IMR-90 (cell line): ENCODE measurements around the gene PARVB. TPM values are rescaled to one million over a fixed set of nuclear protein-coding genes. Genes with fewer than 3 reads are reported as not detected.

Experiments
- ATAC-seq: fragments of 200-7000 bp; cut with Tn5 transposase; 2 replicates; pipeline ENCODE4 v1.9.1; 2020; ENCODE audit warnings: low read depth, mild to moderate bottlenecking, moderate library complexity
- BruUV-seq: library from RNA; stranded (reverse); fragments of 400-500 nt; replicated peaks from 2 replicates; lab custom pipeline; 2021; lab: Mats Ljungman, UMichigan
- CTCF ChIA-PET: fragments of 300-600 bp; formaldehyde crosslinking; extraction: SDS; loops from one replicate; lab custom pipeline; 2021; ENCODE audit warnings: antibody characterized with exemption; lab: Yijun Ruan, JAX
- POLR2A ChIA-PET: fragments of 300-600 bp; sonication (Branson Sonifier 250); formaldehyde crosslinking; loops from one replicate; lab custom pipeline; 2022; ENCODE audit warnings: antibody characterized with exemption; ENCODE audit not compliant: unreplicated experiment; lab: Charles Lee
- DNase-seq: peaks from one replicate; pipeline ENCODE4 v3.0.0; 2013
- H2AFZ ChIP-seq: replicated peaks from 2 replicates; pipeline ENCODE3; 2013; ENCODE audit warnings: low read length, mild to moderate bottlenecking; ENCODE audit not compliant: poor library complexity
- H2AK5ac ChIP-seq: 2 replicates; pipeline ENCODE4 v1.6.1; 2013; ENCODE audit warnings: low read depth, low read length, inconsistent platforms
- H2AK9ac ChIP-seq: replicated peaks from 2 replicates; pipeline ENCODE3; 2013; ENCODE audit warnings: mild to moderate bottlenecking, low read depth, low read length, moderate library complexity; ENCODE audit not compliant: poor library complexity
- H2BK120ac ChIP-seq: 2 replicates; pipeline ENCODE4 v1.6.1; 2013; ENCODE audit warnings: low read depth, low read length, inconsistent platforms
- H2BK15ac ChIP-seq: 3 replicates; pipeline ENCODE4 v1.6.1; 2013; ENCODE audit warnings: low read depth, low read length, inconsistent platforms
- H2BK20ac ChIP-seq: 2 replicates; pipeline ENCODE4 v1.6.1; 2013; ENCODE audit warnings: low read depth, mild to moderate bottlenecking, inconsistent platforms, low read length, moderate library complexity
- H2BK5ac ChIP-seq: 2 replicates; pipeline ENCODE4 v1.6.1; 2013; ENCODE audit warnings: mild to moderate bottlenecking, low read depth, low read length, inconsistent platforms; ENCODE audit not compliant: poor library complexity, severe bottlenecking
- H3K14ac ChIP-seq: replicated peaks from 2 replicates; pipeline ENCODE4 v1.6.1; 2013; ENCODE audit warnings: low read depth, low read length, inconsistent platforms
- H3K18ac ChIP-seq: 2 replicates; pipeline ENCODE4 v1.6.1; 2013; ENCODE audit warnings: low read depth, low read length, control low read depth
- H3K23ac ChIP-seq: 2 replicates; pipeline ENCODE4 v1.6.1; 2013; ENCODE audit warnings: low read depth, low read length, inconsistent platforms
- H3K27ac ChIP-seq: 2 replicates; pipeline ENCODE4 v1.5.1; 2013; ENCODE audit warnings: mild to moderate bottlenecking, control low read depth, low read length; ENCODE audit not compliant: insufficient read depth
- H3K27me3 ChIP-seq: 2 replicates; pipeline ENCODE4 v1.6.1; 2013; ENCODE audit warnings: low read length; ENCODE audit not compliant: control insufficient read depth, insufficient read depth
- H3K36me3 ChIP-seq: 2 replicates; pipeline ENCODE4 v1.6.1; 2013; ENCODE audit warnings: low read length, mixed read lengths; ENCODE audit not compliant: control insufficient read depth, insufficient read depth
- H3K4ac ChIP-seq: 2 replicates; pipeline ENCODE4 v1.6.1; 2013; ENCODE audit warnings: low read depth, low read length, inconsistent platforms
- H3K4me1 ChIP-seq: 2 replicates; pipeline ENCODE4 v1.6.1; 2013; ENCODE audit warnings: low read length, mixed read lengths; ENCODE audit not compliant: control insufficient read depth, insufficient read depth
- H3K4me2 ChIP-seq: 2 replicates; pipeline ENCODE4 v1.6.1; 2013; ENCODE audit warnings: low read depth, mild to moderate bottlenecking, control low read depth, low read length, moderate library complexity
- H3K4me3 ChIP-seq: 2 replicates; pipeline ENCODE4 v1.5.1; 2013; ENCODE audit warnings: low read depth, mild to moderate bottlenecking, control low read depth, low read length, moderate library complexity; ENCODE audit not compliant: insufficient read depth
- H3K56ac ChIP-seq: 2 replicates; pipeline ENCODE4 v1.6.1; 2013; ENCODE audit warnings: low read length, inconsistent platforms; ENCODE audit not compliant: insufficient read depth; ENCODE audit errors: extremely low read depth
- H3K79me1 ChIP-seq, 2 experiments: 2 replicates each; pipeline ENCODE4 v1.6.1; 2013; ENCODE audit warnings: low read length in 2 of 2, inconsistent platforms in 1 of 2, low read depth in 1 of 2
- H3K9ac ChIP-seq: 2 replicates; pipeline ENCODE4 v1.6.1; 2013; ENCODE audit warnings: low read depth, low read length, control low read depth
- H3K9me1 ChIP-seq: 2 replicates; pipeline ENCODE4 v1.6.1; 2013; ENCODE audit warnings: low read length, inconsistent platforms; ENCODE audit not compliant: insufficient read depth
- H3K9me3 ChIP-seq: 2 replicates; pipeline ENCODE4 v1.6.1; 2013; ENCODE audit warnings: low read length; ENCODE audit not compliant: control insufficient read depth, insufficient read depth
- H4K20me1 ChIP-seq: 2 replicates; pipeline ENCODE4 v1.6.1; 2013; ENCODE audit warnings: low read length, inconsistent platforms; ENCODE audit not compliant: insufficient read depth
- H4K5ac ChIP-seq: 2 replicates; pipeline ENCODE4 v1.6.1; 2013; ENCODE audit warnings: mild to moderate bottlenecking, low read depth, low read length, control low read depth
- H4K8ac ChIP-seq, 2 experiments: 2 replicates each; pipeline ENCODE4 v1.6.1; 2013; ENCODE audit warnings: low read depth in 2 of 2, low read length in 2 of 2, control low read depth in 1 of 2, inconsistent platforms in 1 of 2
- H4K91ac ChIP-seq: 2 replicates; pipeline ENCODE4 v1.6.1; 2013; ENCODE audit warnings: low read depth, low read length, inconsistent platforms; ENCODE audit not compliant: insufficient read depth
- BHLHE40 ChIP-seq: fragments of 150-350 bp; IDR thresholded peaks from 2 replicates; pipeline ENCODE4 v1.6.1; 2016; ENCODE audit warnings: mild to moderate bottlenecking, low read depth, low read length
- CEBPB ChIP-seq: IDR thresholded peaks from 2 replicates; pipeline ENCODE4 v1.6.1; 2012; ENCODE audit warnings: low read depth, low read length, improper control_type of control experiment
- CHD1 ChIP-seq: IDR thresholded peaks from 2 replicates; pipeline ENCODE4 v1.6.1; 2012; ENCODE audit warnings: low read depth, low read length, improper control_type of control experiment
- FOS ChIP-seq: fragments of 150-350 bp; IDR thresholded peaks from 2 replicates; pipeline ENCODE4 v1.6.1; 2016; ENCODE audit warnings: low read depth, low read length
- MAFK ChIP-seq: IDR thresholded peaks from 2 replicates; pipeline ENCODE4 v1.6.1; 2012; ENCODE audit warnings: low read depth, low read length, improper control_type of control experiment
- MAZ ChIP-seq: IDR thresholded peaks from 2 replicates; pipeline ENCODE4 v1.6.1; 2012; ENCODE audit warnings: low read depth, mild to moderate bottlenecking, low read length, improper control_type of control experiment, moderate library complexity, borderline replicate concordance
- MXI1 ChIP-seq: IDR thresholded peaks from 2 replicates; pipeline ENCODE4 v1.6.1; 2012; ENCODE audit warnings: low read depth, mild to moderate bottlenecking, low read length, moderate library complexity, borderline replicate concordance
- NFE2L2 ChIP-seq: fragments of 150-350 bp; IDR thresholded peaks from 2 replicates; pipeline ENCODE4 v1.6.1; 2016; ENCODE audit warnings: low read depth, mild to moderate bottlenecking, low read length
- POLR2A ChIP-seq: IDR thresholded peaks from 2 replicates; pipeline ENCODE4 v1.6.1; 2012; ENCODE audit warnings: mild to moderate bottlenecking, low read depth, low read length
- RAD21 ChIP-seq: IDR thresholded peaks from 2 replicates; pipeline ENCODE4 v1.6.1; 2012; ENCODE audit warnings: low read length, improper control_type of control experiment
- RCOR1 ChIP-seq: IDR thresholded peaks from 2 replicates; pipeline ENCODE4 v1.6.1; 2012; ENCODE audit warnings: mild to moderate bottlenecking, low read length, improper control_type of control experiment; ENCODE audit not compliant: insufficient replicate concordance
- SMC3 ChIP-seq: fragments of 150-350 bp; IDR thresholded peaks from 2 replicates; pipeline ENCODE4 v1.6.1; 2016; ENCODE audit warnings: low read depth, mild to moderate bottlenecking, antibody characterized with exemption, low read length, moderate library complexity
- WGBS, 2 experiments: methylation state at CpG; one replicate each; pipeline versions ENCODE4 v1.1.5 to v1.1.7; 2013; ENCODE audit warnings: missing lambda C conversion rate in 2 of 2; ENCODE audit not compliant: insufficient read length in 1 of 2; ENCODE audit errors: extremely low coverage in 2 of 2; 5-methylcytosine and 5-hydroxymethylcytosine counted together
- dilution Hi-C: fragments of 300-500 bp; cut with HindIII; formaldehyde crosslinking; loops from one replicate; pipeline ENCODE4 v1.14.3; 2018; ENCODE audit warnings: low sequenced_read_pairs; ENCODE audit not compliant: unreplicated experiment
- in situ Hi-C: fragments of 300-500 bp; cut with MboI; formaldehyde crosslinking; loops from 3 replicates; pipeline ENCODE4 v1.14.3; 2019; ENCODE audit warnings: low sequenced_read_pairs, inconsistent platforms, mixed read lengths
- intact Hi-C: fragments of 100-400 bp; cut with micrococcal nuclease; formaldehyde crosslinking; loops from 2 replicates; pipeline ENCODE4 v1.10.0; 2022
- polyA plus RNA-seq, 3 experiments: library from polyadenylated mRNA; depleted of rRNA; stranded (reverse); fragments of >200 nt; gene quantifications; 2 replicates each; pipeline ENCODE4 v1.2.3, GENCODE V29; 2012; ENCODE audit warnings: low replicate concordance in 1 of 3
- total RNA-seq: library from RNA; depleted of rRNA; stranded (reverse); fragments of >200 nt; gene quantifications from 2 replicates; pipeline ENCODE4 v1.2.3, GENCODE V29; 2012
- TF ChIP-seq, protein P1 (sequence below): conservative IDR thresholded peaks from 2 replicates; pipeline ENCODE4 v1.5.1; 2012; ENCODE audit warnings: mild to moderate bottlenecking, low read depth, low read length, improper control_type of control experiment
- TF ChIP-seq, protein P2 (sequence below): fragments of 150-350 bp; IDR thresholded peaks from 2 replicates; pipeline ENCODE4 v1.6.1; 2017; ENCODE audit warnings: mild to moderate bottlenecking, antibody characterized with exemption, low read length, low read depth

Gene PARVB
- total and polyA plus RNA-seq, 2 of the 4 experiments (the other 2 are of a cell fraction), result 44.3 to 53.9 TPM

DNA sequence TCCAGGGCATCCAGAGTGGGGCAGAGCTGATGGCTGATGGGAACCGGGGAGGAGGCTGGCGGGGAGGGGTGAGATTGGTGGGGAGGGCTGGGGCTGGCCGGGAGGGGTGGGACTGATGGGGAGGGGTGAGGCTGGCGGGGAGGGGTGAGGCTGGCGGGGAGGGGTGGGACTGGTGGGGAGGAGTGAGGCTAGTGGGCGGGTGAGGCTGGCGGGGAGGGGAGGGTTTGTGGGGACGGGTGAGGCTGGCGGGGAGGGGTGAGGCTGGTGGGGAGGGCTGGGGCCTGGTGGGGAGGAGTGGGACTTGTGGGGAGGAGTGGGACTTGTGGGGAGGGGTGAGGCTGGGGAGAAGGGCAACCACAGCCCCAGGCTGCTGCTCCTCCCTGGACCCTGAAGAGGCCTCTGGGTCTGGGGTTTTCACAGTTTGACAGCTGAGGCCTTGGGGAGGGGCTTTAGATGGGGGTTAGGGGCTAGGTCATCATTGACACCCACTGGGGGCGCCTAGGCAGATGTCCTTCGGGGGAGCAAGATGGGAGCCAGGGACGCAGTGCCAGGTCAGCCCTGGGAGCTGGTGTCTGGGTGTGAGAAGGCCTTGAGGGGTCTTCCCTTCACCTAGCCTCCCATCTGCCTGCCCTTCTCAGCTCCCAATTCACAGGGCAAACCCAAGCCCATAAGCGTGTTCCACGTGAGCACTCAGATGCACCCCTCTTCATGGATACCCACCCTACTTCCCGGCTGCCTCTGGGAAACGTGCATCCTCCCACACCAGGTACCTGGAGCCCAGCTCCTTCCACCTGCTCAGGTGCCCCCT is 183.3 kb downstream of the PARVB start:
- Histone ChIP-seq H2AK9ac (no peak overlapping the region), H3K4ac (no peak overlapping the region)
- no CpG with 5 or more reads among the region's 16 CpGs for WGBS, 2 experiments

More for the DNA sequence above, 183.3 kb downstream of the PARVB start:
- H4K8ac ChIP-seq, result no peak overlapping the region
- H3K4me3 ChIP-seq, result no peak overlapping the region
- H3K27ac ChIP-seq, result no peak overlapping the region
- H3K27me3 ChIP-seq, result peaks cover 3% of the 10 kb centered on the region; the same call in 1 of the 2 replicates
- no peak overlapping the region for H2AK5ac ChIP-seq
- no peaks in the 10 kb centered on the region for H4K20me1 ChIP-seq
- H2BK15ac ChIP-seq, result no peak overlapping the region
- no peak overlapping the region for H2AFZ ChIP-seq
- no peak overlapping the region for H4K91ac ChIP-seq
- H3K9me1 ChIP-seq, result no peaks in the 10 kb centered on the region
- dilution Hi-C loops (no loop called here), in situ Hi-C loops (no loop called here), intact Hi-C loops (no loop called here)
- DNase-seq (no peak), ATAC-seq (no peak)
- no peak overlapping the region for H3K56ac ChIP-seq
- H3K9me3 ChIP-seq, result peaks cover 5% of the 10 kb centered on the region; the same call in 1 of the 2 replicates
- no peaks in the 10 kb centered on the region for H3K36me3 ChIP-seq
- H3K14ac ChIP-seq, result no peak overlapping the region
- H3K18ac ChIP-seq, result no peak overlapping the region
- H3K4me2 ChIP-seq, result no peak overlapping the region
- ChIA-PET CTCF (no interaction called here), POLR2A (no interaction called here)
- H2BK20ac ChIP-seq, result no peak overlapping the region
- TF ChIP-seq BHLHE40 (no peak), CEBPB (no peak), NFE2L2 (no peak), FOS (no peak), CHD1 (no peak), MAFK (no peak), POLR2A (no peak), MXI1 (no peak), RAD21 (no peak), MAZ (no peak), RCOR1 (no peak), SMC3 (no peak)
- TF ChIP-seq, protein P1, sequence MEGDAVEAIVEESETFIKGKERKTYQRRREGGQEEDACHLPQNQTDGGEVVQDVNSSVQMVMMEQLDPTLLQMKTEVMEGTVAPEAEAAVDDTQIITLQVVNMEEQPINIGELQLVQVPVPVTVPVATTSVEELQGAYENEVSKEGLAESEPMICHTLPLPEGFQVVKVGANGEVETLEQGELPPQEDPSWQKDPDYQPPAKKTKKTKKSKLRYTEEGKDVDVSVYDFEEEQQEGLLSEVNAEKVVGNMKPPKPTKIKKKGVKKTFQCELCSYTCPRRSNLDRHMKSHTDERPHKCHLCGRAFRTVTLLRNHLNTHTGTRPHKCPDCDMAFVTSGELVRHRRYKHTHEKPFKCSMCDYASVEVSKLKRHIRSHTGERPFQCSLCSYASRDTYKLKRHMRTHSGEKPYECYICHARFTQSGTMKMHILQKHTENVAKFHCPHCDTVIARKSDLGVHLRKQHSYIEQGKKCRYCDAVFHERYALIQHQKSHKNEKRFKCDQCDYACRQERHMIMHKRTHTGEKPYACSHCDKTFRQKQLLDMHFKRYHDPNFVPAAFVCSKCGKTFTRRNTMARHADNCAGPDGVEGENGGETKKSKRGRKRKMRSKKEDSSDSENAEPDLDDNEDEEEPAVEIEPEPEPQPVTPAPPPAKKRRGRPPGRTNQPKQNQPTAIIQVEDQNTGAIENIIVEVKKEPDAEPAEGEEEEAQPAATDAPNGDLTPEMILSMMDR, result no peak
- TF ChIP-seq, protein P2, sequence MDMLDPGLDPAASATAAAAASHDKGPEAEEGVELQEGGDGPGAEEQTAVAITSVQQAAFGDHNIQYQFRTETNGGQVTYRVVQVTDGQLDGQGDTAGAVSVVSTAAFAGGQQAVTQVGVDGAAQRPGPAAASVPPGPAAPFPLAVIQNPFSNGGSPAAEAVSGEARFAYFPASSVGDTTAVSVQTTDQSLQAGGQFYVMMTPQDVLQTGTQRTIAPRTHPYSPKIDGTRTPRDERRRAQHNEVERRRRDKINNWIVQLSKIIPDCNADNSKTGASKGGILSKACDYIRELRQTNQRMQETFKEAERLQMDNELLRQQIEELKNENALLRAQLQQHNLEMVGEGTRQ, result no peak
- H2BK5ac ChIP-seq, result no peak overlapping the region
- peaks cover 11% of the 10 kb centered on the region for H3K4me1 ChIP-seq
- no peak overlapping the region for H3K23ac ChIP-seq
- H2BK120ac ChIP-seq, result no peak overlapping the region
- no peak overlapping the region for H3K9ac ChIP-seq
- no TSS peak for BruUV-seq
- H4K5ac ChIP-seq, result no peak overlapping the region
- no peaks in the 10 kb centered on the region for H3K79me1 ChIP-seq
